Bladder microvascular endothelial cell (primary cell): ENCODE measurements around the gene TJAP1. TPM values are rescaled to one million over a fixed set of nuclear protein-coding genes. Genes with fewer than 3 reads are reported as not detected.

Experiments
- total RNA-seq: library from RNA; depleted of rRNA; stranded (reverse); fragments of >200 nt; gene quantifications from 2 replicates; pipeline ENCODE4 v1.2.3, GENCODE V29; 2014

Gene TJAP1
- 6.8 and 13.7 TPM in 2 replicates for total RNA-seq

DNA sequence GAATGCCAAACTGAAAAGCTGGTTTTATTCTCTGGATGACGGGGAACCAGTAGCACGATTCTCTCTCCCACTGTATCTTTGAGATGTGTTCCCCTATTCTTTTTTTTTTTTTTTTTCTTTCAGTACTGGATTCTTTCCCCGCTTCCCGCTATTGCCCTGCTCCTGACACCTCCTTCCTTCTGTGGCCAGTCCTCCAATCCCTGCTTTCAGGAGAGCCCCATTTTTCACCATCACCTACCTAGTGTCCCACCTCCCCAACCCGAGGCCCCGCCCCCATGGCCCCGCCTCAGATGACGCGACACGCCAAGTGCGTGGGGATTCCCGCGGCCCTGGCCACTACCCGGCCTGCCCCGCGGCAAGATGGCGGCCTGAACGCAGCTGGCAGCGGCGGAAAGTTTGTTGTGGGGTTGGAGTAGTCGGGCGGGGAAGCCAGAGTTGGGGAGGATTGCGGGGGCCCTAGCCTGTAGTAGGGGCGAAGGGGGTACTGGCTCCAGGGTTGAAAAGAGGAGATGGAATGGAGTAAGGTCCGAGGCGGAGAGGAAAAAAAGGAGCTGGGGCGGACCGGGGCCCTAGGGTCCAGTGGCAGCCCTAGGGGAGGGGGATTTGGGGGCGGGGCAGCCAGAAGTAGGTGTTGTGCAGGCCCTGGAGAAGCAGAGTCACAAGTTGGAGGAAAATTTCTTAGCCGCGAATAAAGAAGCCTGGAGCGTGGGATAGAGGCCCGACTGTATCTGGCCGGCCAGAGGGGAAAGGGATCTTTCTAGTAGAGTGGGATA lies at the start of gene TJAP1:
Gene TJAP1, plus strand, starts transcription at position 336 of the 773 bp plus-strand sequence. CDS start 21,432 bp downstream, outside the sequence.

DNA sequence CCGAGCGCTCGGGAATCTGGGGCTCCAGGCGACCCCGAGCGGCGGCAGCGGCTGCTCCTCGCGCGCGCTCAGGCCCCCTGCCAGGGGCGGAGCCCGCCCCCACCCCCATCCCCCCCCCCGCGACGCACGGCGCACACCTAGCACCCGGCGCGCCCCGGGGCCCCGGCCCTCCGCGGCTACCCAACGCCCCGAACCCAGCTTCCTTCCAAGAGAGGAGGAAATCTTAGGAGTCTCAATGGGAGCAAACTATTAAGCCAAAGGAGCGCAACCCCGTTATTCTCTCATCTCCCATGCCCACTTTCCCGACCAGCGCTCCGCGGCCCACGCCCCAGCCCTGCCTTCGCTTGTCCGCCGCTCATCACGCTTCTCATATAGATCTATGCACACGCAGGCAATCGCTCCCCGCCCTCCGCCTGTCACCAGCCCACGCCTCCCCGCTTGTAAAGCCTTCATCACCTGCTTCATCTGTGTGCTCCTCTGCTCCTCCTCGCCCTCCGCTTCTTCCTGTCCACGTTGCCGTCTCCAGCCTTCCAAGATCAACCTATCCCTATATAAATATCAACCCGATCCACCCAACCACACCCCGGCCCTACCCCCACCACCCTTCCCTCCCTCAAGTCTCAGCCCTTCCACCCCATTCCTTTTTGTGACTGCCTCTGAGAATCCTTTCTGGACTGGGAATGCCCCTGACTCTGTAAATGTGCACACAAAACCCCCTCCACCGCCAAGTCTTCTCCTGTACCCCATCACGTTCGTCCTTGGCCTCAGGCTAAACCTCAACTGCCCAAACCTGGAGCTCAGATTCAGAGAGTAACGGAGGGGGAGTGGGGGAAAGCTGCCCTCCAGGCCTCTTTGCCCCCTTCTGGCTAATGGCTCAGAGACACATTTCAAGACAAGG lies 21.6 kb upstream of the TJAP1 start, which contains the start of gene DLK2:
Gene DLK2, minus strand, starts transcription at position 18 of the 898 bp plus-strand sequence. CDS start 723 bp downstream, outside the sequence.

DNA sequence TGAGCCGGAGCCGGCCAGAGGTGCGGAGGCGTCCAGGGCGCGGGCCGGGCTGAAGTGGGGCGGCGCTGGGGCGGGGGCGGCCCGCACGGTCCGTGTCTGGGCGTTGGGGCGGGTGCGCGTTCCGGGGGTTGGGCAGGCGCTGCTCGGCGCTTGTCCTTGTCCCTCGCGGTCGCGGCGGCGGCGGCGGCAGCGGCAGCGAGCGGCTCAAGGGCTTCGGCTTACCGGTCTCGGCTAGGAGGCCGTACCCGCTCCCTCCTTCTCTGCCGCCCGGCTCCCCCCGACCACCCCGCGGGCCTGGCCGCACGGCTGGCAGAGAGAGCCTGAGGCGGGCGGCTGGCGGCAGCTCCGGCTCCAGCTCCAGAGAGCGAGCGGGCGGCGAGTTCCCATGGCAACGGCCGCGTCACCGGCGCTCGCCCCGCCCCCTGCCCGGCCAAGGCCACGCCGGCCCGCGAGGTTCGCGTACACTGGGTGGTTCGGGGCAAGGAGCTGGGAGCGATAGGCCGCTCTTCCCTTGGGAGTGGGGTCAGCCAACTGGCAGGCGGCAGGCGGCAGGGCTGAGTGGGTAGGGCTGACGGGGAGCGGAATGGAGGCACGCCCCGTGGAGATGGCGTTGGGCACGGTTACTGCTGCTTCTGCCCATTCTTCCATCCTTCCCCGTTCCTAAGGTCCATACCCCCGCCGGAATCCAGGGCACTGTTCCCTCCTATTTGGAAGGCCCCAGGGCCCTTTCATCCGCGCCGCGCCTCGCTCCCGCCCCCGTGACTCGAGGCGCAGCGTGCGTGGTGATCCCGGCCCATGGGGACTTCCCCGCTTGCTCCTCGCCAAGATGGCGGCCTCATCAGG lies 32.8 kb downstream of the TJAP1 start, which contains the start of gene LRRC73:
Gene LRRC73, minus strand, starts transcription at position 363 of the 843 bp plus-strand sequence. CDS start 561 bp downstream, outside the sequence.

GRCh38 chr6:43516697-43517504 lies 39.5 kb downstream of the TJAP1 start, which contains the start of the genes POLR1C and YIPF3:
Gene POLR1C (plus strand): TSS chr6:43517089. CDS start chr6:43517110, 21 bp downstream.
Gene YIPF3 (minus strand): TSS chr6:43516926. CDS start chr6:43516807, 119 bp downstream.

Other genes with a start within 250 kb of the TJAP1 start
- 25.9 and 36.3 TPM in 2 replicates for gene DNPH1, start 248.1 kb upstream of the TJAP1 start, total RNA-seq
- gene TTBK1, start 234.1 kb upstream of the TJAP1 start, total RNA-seq: under 0.01 and 0.06 TPM in 2 replicates
- gene SLC22A7, start 179.3 kb upstream of the TJAP1 start, total RNA-seq: not detected in 2 replicates
- 0.19 TPM in 1 of 2 replicates, not detected in the other for gene CRIP3, start 168.7 kb upstream of the TJAP1 start, total RNA-seq
- gene ZNF318, start 107.9 kb upstream of the TJAP1 start, total RNA-seq: 3.4 and 8.2 TPM in 2 replicates
- gene ABCC10, start 50.0 kb upstream of the TJAP1 start, total RNA-seq: 12.8 and 30.3 TPM in 2 replicates
- 0.16 and 1.1 TPM in 2 replicates for gene DLK2, start 22.0 kb upstream of the TJAP1 start, total RNA-seq
- under 0.01 and 0.06 TPM in 2 replicates for gene LRRC73, start 32.8 kb downstream of the TJAP1 start, total RNA-seq
- 86.9 and 201 TPM in 2 replicates for gene YIPF3, start 39.4 kb downstream of the TJAP1 start, total RNA-seq
- gene POLR1C, start 39.5 kb downstream of the TJAP1 start, total RNA-seq: 24.6 and 36.4 TPM in 2 replicates
- gene XPO5, start 98.5 kb downstream of the TJAP1 start, total RNA-seq: 15.2 and 39.9 TPM in 2 replicates
- gene POLH, start 98.6 kb downstream of the TJAP1 start, total RNA-seq: 16.7 and 26.6 TPM in 2 replicates
- 34.5 and 68.4 TPM in 2 replicates for gene GTPBP2, start 151.7 kb downstream of the TJAP1 start, total RNA-seq
- gene MAD2L1BP, start 158.3 kb downstream of the TJAP1 start, total RNA-seq: 18.6 and 21.4 TPM in 2 replicates
- gene RSPH9, start 167.5 kb downstream of the TJAP1 start, total RNA-seq: 0.06 and 0.16 TPM in 2 replicates
- 37.8 and 39.2 TPM in 2 replicates for gene MRPS18A, start 210.2 kb downstream of the TJAP1 start, total RNA-seq